H1 (cell line): ENCODE measurements around the gene ZNF70. TPM values are rescaled to one million over a fixed set of nuclear protein-coding genes. Genes with fewer than 3 reads are reported as not detected.

ENCODE experiments used
- CTCF ChIA-PET: fragments of 300-600 bp; sonication (Branson Sonifier 250); formaldehyde crosslinking; loops from one replicate; lab custom pipeline; 2021; ENCODE audit not compliant: partially characterized antibody; lab: Charles Lee
- POLR2A ChIA-PET: fragments of 300-600 bp; sonication (Branson Sonifier 250); formaldehyde crosslinking; loops from one replicate; lab custom pipeline; 2021; ENCODE audit warnings: inconsistent platforms; ENCODE audit not compliant: partially characterized antibody; lab: Charles Lee
- DNase-seq, 2 experiments: peaks; one replicate each; pipeline versions ENCODE4 v3.0.0 to v3.0.0-alpha.2; 2010 to 2022; ENCODE audit warnings: low spot score in 2 of 2, low read depth in 1 of 2, mixed read lengths in 1 of 2
- FAIRE-seq: peaks from 2 replicates; lab custom pipeline; 2011; peaks lifted over from hg19 to GRCh38; lab: Jason Lieb, UNC
- H2AFZ ChIP-seq: 2 replicates; pipeline ENCODE4 v1.8.1; 2012; ENCODE audit warnings: low read length, inconsistent platforms
- H2AK5ac ChIP-seq: 2 replicates; pipeline ENCODE4 v1.6.1; 2013; ENCODE audit warnings: low read depth, low read length
- H2BK120ac ChIP-seq: replicated peaks from 2 replicates; pipeline ENCODE3; 2013; ENCODE audit warnings: low read depth, low read length, inconsistent platforms
- H2BK12ac ChIP-seq: 2 replicates; pipeline ENCODE4 v1.6.1; 2013; ENCODE audit warnings: low read depth, low read length
- H2BK15ac ChIP-seq: 2 replicates; pipeline ENCODE4 v1.6.1; 2013; ENCODE audit warnings: low read length
- H2BK20ac ChIP-seq: 2 replicates; pipeline ENCODE4 v1.6.1; 2013; ENCODE audit warnings: low read length
- H2BK5ac ChIP-seq: 2 replicates; pipeline ENCODE4 v1.6.1; 2013; ENCODE audit warnings: low read depth, low read length
- H3K14ac ChIP-seq: 2 replicates; pipeline ENCODE4 v1.6.1; 2013; ENCODE audit warnings: inconsistent platforms; ENCODE audit not compliant: insufficient read length
- H3K18ac ChIP-seq: 2 replicates; pipeline ENCODE4 v1.6.1; 2013; ENCODE audit warnings: low read length; ENCODE audit errors: extremely low read depth
- H3K23ac ChIP-seq: 2 replicates; pipeline ENCODE4 v1.6.1; 2013; ENCODE audit warnings: inconsistent platforms; ENCODE audit not compliant: insufficient read length
- H3K23me2 ChIP-seq: 2 replicates; pipeline ENCODE4 v1.6.1; 2013; ENCODE audit warnings: low read depth, low read length
- H3K27ac ChIP-seq: 2 replicates; pipeline ENCODE4 v1.6.1; 2011; ENCODE audit warnings: low read depth, low read length, inconsistent platforms
- H3K27me3 ChIP-seq, 4 experiments: replicated peaks in 1 of 4; 1 replicate in 1 of 4; 2 replicates in 3 of 4; pipeline versions ENCODE4 v1.6.1 to v1.8.1; 2011 to 2013; ENCODE audit warnings: low read length in 3 of 4, mild to moderate bottlenecking in 3 of 4, inconsistent platforms in 2 of 4, mixed read lengths in 2 of 4, moderate library complexity in 1 of 4; ENCODE audit not compliant: control insufficient read depth in 3 of 4, insufficient read depth in 3 of 4; ENCODE audit errors: extremely low read depth in 1 of 4
- H3K36me3 ChIP-seq, 4 experiments: 2 replicates each; pipeline versions ENCODE4 v1.6.1 to v1.8.1; 2011 to 2013; ENCODE audit warnings: mild to moderate bottlenecking in 4 of 4, low read length in 3 of 4, moderate library complexity in 2 of 4, control low read depth in 1 of 4, inconsistent platforms in 1 of 4; ENCODE audit not compliant: insufficient read depth in 4 of 4, control insufficient read depth in 2 of 4
- H3K4ac ChIP-seq: replicated peaks from 2 replicates; pipeline ENCODE3; 2013; ENCODE audit warnings: low read length, low read depth, mixed read lengths, inconsistent platforms; ENCODE audit not compliant: insufficient read length
- H3K4me1 ChIP-seq, 4 experiments: replicated peaks in 1 of 4; 1 replicate in 1 of 4; 2 replicates in 3 of 4; pipeline versions ENCODE4 v1.6.1 to v1.8.1; 2011 to 2013; ENCODE audit warnings: low read length in 3 of 4, inconsistent platforms in 2 of 4, mixed read lengths in 1 of 4; ENCODE audit not compliant: insufficient read depth in 4 of 4, control insufficient read depth in 3 of 4
- H3K4me2 ChIP-seq, 2 experiments: 2 replicates each; pipeline versions ENCODE4 v1.6.1 to v1.8.1; 2011 to 2013; ENCODE audit warnings: low read depth in 2 of 2, low read length in 2 of 2, control low read depth in 1 of 2, inconsistent platforms in 1 of 2, mild to moderate bottlenecking in 1 of 2; ENCODE audit not compliant: insufficient read depth in 1 of 2
- H3K4me3 ChIP-seq, 4 experiments: fragments of 200-600, 300-600 bp in 1 of 4; sonication (generic), shearing (Covaris generic), sonication (Bioruptor Twin) in 1 of 4; 2 replicates each; pipeline versions ENCODE4 v1.5.1 to v1.8.1; 2011 to 2016; ENCODE audit warnings: low read length in 4 of 4, low read depth in 3 of 4, control low read depth in 2 of 4, inconsistent platforms in 2 of 4, mild to moderate bottlenecking in 2 of 4, mixed read lengths in 1 of 4, moderate library complexity in 1 of 4; ENCODE audit not compliant: insufficient read depth in 2 of 4; ENCODE audit errors: extremely low read depth in 1 of 4
- H3K56ac ChIP-seq: replicated peaks from 2 replicates; pipeline ENCODE3; 2013; ENCODE audit warnings: low read depth, mild to moderate bottlenecking, mixed read lengths, low read length, inconsistent platforms; ENCODE audit not compliant: insufficient read length
- H3K79me1 ChIP-seq: 2 replicates; pipeline ENCODE4 v1.6.1; 2013; ENCODE audit warnings: low read depth, low read length, control low read depth
- H3K79me2 ChIP-seq, 2 experiments: 2 replicates each; pipeline versions ENCODE4 v1.6.1 to v1.8.1; 2012 to 2013; ENCODE audit warnings: low read length in 2 of 2, mild to moderate bottlenecking in 2 of 2, inconsistent platforms in 1 of 2; ENCODE audit not compliant: insufficient read depth in 2 of 2, control insufficient read depth in 1 of 2
- H3K9ac ChIP-seq, 4 experiments: replicated peaks in 1 of 4; 1 replicate in 1 of 4; 2 replicates in 3 of 4; pipeline versions ENCODE4 v1.6.1 to v1.8.1; 2011 to 2013; ENCODE audit warnings: low read depth in 3 of 4, low read length in 3 of 4, control low read depth in 2 of 4, mild to moderate bottlenecking in 2 of 4, moderate library complexity in 2 of 4, inconsistent platforms in 1 of 4; ENCODE audit errors: extremely low read depth in 1 of 4
- H3K9me3 ChIP-seq, 2 experiments: 2 replicates each; pipeline versions ENCODE4 v1.6.1 to v1.8.1; 2012 to 2013; ENCODE audit warnings: mild to moderate bottlenecking in 2 of 2, moderate library complexity in 2 of 2, control low read depth in 1 of 2, inconsistent platforms in 1 of 2, low read depth in 1 of 2, low read length in 1 of 2, mixed read lengths in 1 of 2; ENCODE audit not compliant: insufficient read depth in 2 of 2
- H4K20me1 ChIP-seq, 2 experiments: replicated peaks in 1 of 2; 2 replicates each; pipeline versions ENCODE3 to v1.8.1; 2011 to 2013; ENCODE audit warnings: inconsistent platforms in 2 of 2, low read length in 2 of 2, mild to moderate bottlenecking in 1 of 2; ENCODE audit not compliant: insufficient read depth in 2 of 2, control insufficient read depth in 1 of 2
- H4K5ac ChIP-seq: 2 replicates; pipeline ENCODE4 v1.6.1; 2013; ENCODE audit warnings: low read length, low read depth, mixed read lengths, inconsistent platforms; ENCODE audit not compliant: insufficient read length
- H4K8ac ChIP-seq: 2 replicates; pipeline ENCODE4 v1.8.0; 2013; ENCODE audit warnings: mild to moderate bottlenecking, moderate library complexity, low read length, inconsistent platforms; ENCODE audit not compliant: insufficient read depth; ENCODE audit errors: extremely low read depth
- H4K91ac ChIP-seq: replicated peaks from 2 replicates; pipeline ENCODE3; 2013; ENCODE audit warnings: low read length, mixed read lengths, inconsistent platforms; ENCODE audit not compliant: insufficient read length
- KDM5A ChIP-seq: fragments of 200-600 bp; IDR thresholded peaks from 2 replicates; pipeline ENCODE4 v1.7.1; 2012; ENCODE audit warnings: mild to moderate bottlenecking, low read length, inconsistent platforms, mixed read lengths
- NANOG ChIP-seq: IDR thresholded peaks from 2 replicates; pipeline ENCODE4 v1.6.1; 2011; ENCODE audit warnings: low read length, low read depth, mild to moderate bottlenecking, inconsistent platforms; ENCODE audit not compliant: insufficient read depth, poor library complexity, severe bottlenecking
- RNF2 ChIP-seq: fragments of 200-900, 300-1000 bp; sonication (generic); IDR thresholded peaks from 2 replicates; pipeline ENCODE4 v1.7.1; 2016; ENCODE audit warnings: borderline replicate concordance, low read depth, mild to moderate bottlenecking, antibody characterized with exemption, low read length; ENCODE audit not compliant: poor library complexity, severe bottlenecking; ENCODE audit errors: missing control alignments
- SP1 ChIP-seq: IDR thresholded peaks from 2 replicates; pipeline ENCODE4 v1.6.1; 2011; ENCODE audit warnings: low read depth, low read length
- TAF1 ChIP-seq: IDR thresholded peaks from 2 replicates; pipeline ENCODE4 v1.6.1; 2011; ENCODE audit warnings: mild to moderate bottlenecking, low read depth, low read length
- TCF12 ChIP-seq: IDR thresholded peaks from 2 replicates; pipeline ENCODE4 v1.6.1; 2011; ENCODE audit warnings: low read depth, mild to moderate bottlenecking, low read length
- WGBS, 2 experiments: shearing (Covaris generic) in 1 of 2; methylation state at CpG; one replicate each; pipeline versions ENCODE4 v1.1.6 to v1.1.7; 2013 to 2015; ENCODE audit warnings: low lambda C conversion rate in 2 of 2, mixed read lengths in 2 of 2, inconsistent platforms in 1 of 2, low coverage in 1 of 2, missing lambda C conversion rate in 1 of 2; ENCODE audit not compliant: insufficient replicate concordance in 2 of 2, insufficient coverage in 1 of 2, insufficient read length in 1 of 2; ENCODE audit errors: extremely low coverage in 1 of 2, missing lambda C conversion rate in 1 of 2; 5-methylcytosine and 5-hydroxymethylcytosine counted together
- polyA plus RNA-seq, 7 experiments: library from polyadenylated mRNA; depleted of rRNA in 3 of 7; stranded (reverse) in 5 of 7; unstranded in 2 of 7; fragments of >200 nt in 5 of 7; fragments of 200-250 nt in 2 of 7; gene quantifications; 1 replicate in 5 of 7; 2 replicates in 1 of 7; 4 replicates in 1 of 7; pipeline versions ENCODE4 v1.2.1 to v1.2.3, GENCODE V29; 2011 to 2013; ENCODE audit warnings: missing spikeins in 2 of 7, mixed read lengths in 2 of 7
- total RNA-seq: library from RNA; stranded (reverse); fragmentation: NEBNext Ultra II Directional; extraction: Animal tissue kit (Norgen Biotek cat#: 25700); gene quantifications from 2 replicates; pipeline ENCODE4 v1.2.1, GENCODE V29; 2021

Gene ZNF70
- total and polyA plus RNA-seq, 2 of the 8 experiments (the other 6 are each of a cell fraction or from before 2014, with no cell fraction given), result 1.1 to 2.6 TPM

DNA sequence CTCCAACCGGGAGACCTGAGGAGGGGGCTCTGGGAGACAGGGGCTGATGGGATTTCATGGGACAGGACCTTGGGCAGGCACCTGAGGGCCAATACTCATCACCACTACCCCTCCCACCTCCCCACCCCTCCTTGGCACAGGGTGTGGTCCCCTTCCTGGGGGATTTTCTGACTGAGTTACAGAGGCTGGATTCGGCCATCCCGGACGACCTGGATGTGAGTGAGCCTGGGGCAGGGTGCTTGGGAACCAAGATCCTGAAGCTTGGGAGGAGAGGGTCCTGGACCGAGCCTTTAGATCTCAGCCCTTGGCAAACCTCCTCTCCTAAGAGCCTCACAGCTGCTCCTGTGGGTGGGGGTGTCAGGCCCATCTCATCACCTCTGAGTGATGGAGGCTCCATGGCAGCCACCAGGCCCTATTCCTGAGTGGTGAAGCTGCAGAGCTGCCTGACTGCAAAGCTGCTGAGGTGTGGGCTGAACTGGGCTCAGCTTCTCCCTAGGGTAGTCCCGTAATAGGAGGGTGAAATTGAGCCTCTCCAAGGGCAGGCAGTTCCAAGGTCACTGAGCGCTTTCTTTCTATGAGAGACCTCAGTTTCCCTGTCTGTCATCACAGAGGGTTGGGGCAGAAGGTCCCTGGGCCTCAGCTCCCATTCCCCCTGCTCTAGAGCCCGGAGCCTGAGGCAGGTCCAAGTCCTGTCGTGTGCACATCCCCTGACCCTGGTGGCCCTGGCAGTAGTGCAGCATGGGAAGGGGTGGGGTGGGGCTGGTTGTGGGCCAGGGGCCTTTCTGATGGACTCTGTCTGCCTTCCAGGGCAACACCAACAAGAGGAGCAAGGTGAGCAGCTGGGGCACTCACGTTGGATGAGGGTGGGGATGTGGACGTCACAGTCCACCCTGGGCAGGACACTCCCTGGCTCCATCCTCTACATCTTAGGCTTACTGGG lies 53.6 kb downstream of the ZNF70 start:
- Histone ChIP-seq H3K23me2 (no peaks in the 10 kb centered on the region), H3K23ac (no peak overlapping the region), H2BK15ac (no peak overlapping the region), H4K91ac (no peak overlapping the region), H3K4ac (no peak overlapping the region), H3K27me3 (no peaks in the 10 kb centered on the region), H4K8ac (no peak overlapping the region), H3K9me3 (no peaks in the 10 kb centered on the region), H3K9ac (no peak overlapping the region), H3K56ac (no peak overlapping the region), H2AK5ac (no peak overlapping the region), H3K4me3 (no peak overlapping the region), H4K20me1 (peaks cover 10 to 25% of the 10 kb centered on the region in 2 experiments), H2BK20ac (no peak overlapping the region), H3K79me2 (peaks cover 0 to 7% of the 10 kb centered on the region in 2 experiments; a peak in 2 of 4 replicates), H3K4me1 (no peaks in the 10 kb centered on the region), H2BK120ac (no peak overlapping the region), H3K18ac (no peak overlapping the region), H3K36me3 (peaks cover 6 to 24% (median 11%) of the 10 kb centered on the region in 4 experiments; a peak in 5 of 8 replicates), H2BK5ac (no peak overlapping the region), H2BK12ac (no peak overlapping the region), H3K14ac (no peak overlapping the region), H4K5ac (no peak overlapping the region), H3K4me2 (no peak overlapping the region), H3K27ac (no peak overlapping the region), H2AFZ (no peak overlapping the region), H3K79me1 (peaks cover 4% of the 10 kb centered on the region; the same call in 1 of the 2 replicates)
- no peak for DNase-seq
- FAIRE-seq, result no peak
- ChIA-PET CTCF (interaction anchor here (1.1 to 1.2 kb wide), 3 partner anchors 12 to 70 kb away, joined by 3 to 4 read pairs (median 3); no protein-coding TSS in a partner anchor), POLR2A (interaction anchor here (0.6 kb wide), 2 partner anchors 45 to 161 kb away, joined by 3 read pairs; no protein-coding TSS in a partner anchor)
- WGBS, 2 experiments, result 93% methylated on average over 11 of the region's 11 CpGs; no CpG with 5 or more reads in 1 of the 2 experiments
- TF ChIP-seq SP1, result no peak
- no peak for TF ChIP-seq NANOG
- no peak for TF ChIP-seq TCF12
- no peak for TF ChIP-seq TAF1
- no peak for TF ChIP-seq RNF2
- TF ChIP-seq KDM5A, result no peak
